ENCODE results near the gene MACF1.

MACF1 gene

DNA sequence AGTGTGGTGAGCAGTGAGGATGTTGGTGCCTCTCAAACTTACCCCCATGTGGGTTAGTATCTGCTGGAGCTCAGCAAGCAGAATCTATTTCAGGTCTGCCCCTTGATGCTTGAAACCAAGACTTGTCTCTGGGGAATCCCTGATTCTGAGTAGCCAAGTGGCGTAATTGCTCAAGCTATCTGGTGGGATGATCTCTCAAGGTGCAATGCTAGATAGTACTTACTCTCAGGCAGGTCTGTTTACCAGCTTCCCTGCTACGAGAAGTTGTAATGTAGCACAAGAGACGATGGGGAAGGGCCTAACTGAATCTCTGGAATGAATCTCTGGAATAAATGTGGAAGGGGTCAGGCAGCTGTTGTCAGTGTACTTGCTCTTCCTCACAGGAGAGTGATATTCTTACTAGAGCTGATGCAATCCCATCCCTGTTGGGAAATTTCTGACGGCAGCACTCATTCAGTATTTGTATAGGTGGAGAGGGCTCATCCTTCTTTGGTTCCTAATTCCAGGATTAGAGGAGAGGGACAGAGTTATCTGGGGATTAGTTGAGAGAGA, 65.4 kb downstream of the MACF1 start:
- peak overlapping the region; percentile 30 for H3K4me3 ChIP-seq (ENCODE audit: low read length)
- peak; percentile 86 for DNase-seq (ENCODE audit: low read depth)

DNA sequence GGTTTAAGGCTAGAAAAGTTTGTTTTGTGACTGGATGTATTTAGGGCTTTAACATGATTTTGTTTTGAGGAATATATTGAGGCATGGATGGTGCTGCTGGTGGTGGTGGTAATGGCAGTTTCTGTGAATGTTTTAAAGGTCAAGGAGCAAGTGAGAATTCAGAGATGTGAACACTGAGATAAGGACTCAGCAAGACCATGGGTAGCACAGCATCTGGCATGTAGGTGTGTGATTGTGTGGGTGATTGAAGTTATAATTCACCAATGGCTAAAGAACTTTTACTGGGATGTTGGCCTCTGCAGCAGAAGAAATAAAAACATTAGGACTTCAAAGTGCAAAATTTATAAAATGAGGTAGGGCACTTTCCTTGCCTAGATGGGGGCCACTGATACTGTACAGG, 65.9 kb downstream of the MACF1 start:
- H3K9me3 ChIP-seq (ENCODE audit: control insufficient read depth, low read length): no peaks in the 10 kb centered on the region
- peak overlapping the region; percentile 30 for H3K4me3 ChIP-seq (ENCODE audit: low read length)
- H3K36me3 ChIP-seq (ENCODE audit: control insufficient read depth, insufficient read depth, low read length, severe bottlenecking): no peaks in the 10 kb centered on the region
- peaks cover 37% of the 10 kb centered on the region for H3K4me1 ChIP-seq (ENCODE audit: control insufficient read depth, insufficient read depth, low read length)
- no peak overlapping the region for H3K9ac ChIP-seq (ENCODE audit: low read length)
- no peak for DNase-seq (ENCODE audit: low read depth)
- no peaks in the 10 kb centered on the region for H3K27me3 ChIP-seq (replicated peaks; ENCODE audit: control insufficient read depth, insufficient read depth, low read length)

More for the DNA sequence above, 65.4 kb downstream of the MACF1 start:
- Histone ChIP-seq H3K4me1 (ENCODE audit: control insufficient read depth, insufficient read depth, low read length) (peaks cover 37% of the 10 kb centered on the region), H3K36me3 (ENCODE audit: control insufficient read depth, insufficient read depth, low read length, severe bottlenecking) (no peaks in the 10 kb centered on the region), H3K9ac (ENCODE audit: low read length) (no peak overlapping the region), H3K27me3 (replicated peaks; ENCODE audit: control insufficient read depth, insufficient read depth, low read length) (no peaks in the 10 kb centered on the region), H3K9me3 (ENCODE audit: control insufficient read depth, low read length) (no peaks in the 10 kb centered on the region)

- peaks cover 6% of the 10 kb centered on the region for H3K36me3 ChIP-seq (ENCODE audit: control insufficient read depth, insufficient read depth, low read length, severe bottlenecking)
Measured at GRCh38 chr1:39272027-39272797, 67.7 kb downstream of the MACF1 start.

DNA sequence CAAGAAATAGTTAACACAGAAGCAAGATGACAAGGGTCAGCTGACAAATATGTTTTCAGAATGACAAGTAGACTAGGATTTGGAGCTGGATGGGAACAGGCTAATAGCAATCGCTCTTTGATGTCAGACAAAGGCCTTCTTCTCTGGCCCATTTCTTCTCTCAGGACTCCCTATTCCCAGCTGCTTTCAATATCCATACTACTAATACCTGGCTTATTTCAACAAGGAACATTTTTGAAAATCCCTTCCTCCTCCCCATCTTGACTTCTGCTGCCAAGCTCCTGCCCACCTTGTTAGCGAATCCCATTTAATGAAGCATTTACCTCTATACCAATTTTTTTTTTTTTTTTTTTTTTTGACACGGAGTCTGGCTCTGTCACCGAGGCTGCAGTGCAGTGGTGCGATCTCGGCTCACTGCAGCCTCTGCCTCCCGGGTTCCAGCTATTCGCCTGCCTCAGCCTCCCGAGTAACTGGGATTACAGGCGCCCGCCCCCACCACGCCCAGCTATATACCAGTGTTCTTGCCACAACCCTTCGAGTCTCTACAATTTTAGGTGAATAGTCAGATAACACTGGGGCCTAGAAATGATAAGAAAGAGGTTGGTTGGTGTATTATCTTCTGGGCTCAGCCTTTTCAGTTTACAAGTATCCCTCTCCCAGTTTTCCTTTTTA, 68.4 kb downstream of the MACF1 start:
- Histone ChIP-seq H3K4me3 (ENCODE audit: low read length) (no peak overlapping the region), H3K9me3 (ENCODE audit: control insufficient read depth, low read length) (no peaks in the 10 kb centered on the region), H3K9ac (ENCODE audit: low read length) (no peak overlapping the region), H3K36me3 (ENCODE audit: control insufficient read depth, insufficient read depth, low read length, severe bottlenecking) (peaks cover 6% of the 10 kb centered on the region), H3K27me3 (replicated peaks; ENCODE audit: control insufficient read depth, insufficient read depth, low read length) (no peaks in the 10 kb centered on the region), H3K4me1 (ENCODE audit: control insufficient read depth, insufficient read depth, low read length) (peaks cover 30% of the 10 kb centered on the region)
- no peak for DNase-seq (ENCODE audit: low read depth)

More at GRCh38 chr1:39272027-39272797, 67.7 kb downstream of the MACF1 start:
- H3K4me1 ChIP-seq (ENCODE audit: control insufficient read depth, insufficient read depth, low read length): peaks cover 37% of the 10 kb centered on the region
- no peak overlapping the region for H3K4me3 ChIP-seq (ENCODE audit: low read length)
- H3K9ac ChIP-seq (ENCODE audit: low read length): no peak overlapping the region
- DNase-seq (ENCODE audit: low read depth): peak; percentile 24
- H3K9me3 ChIP-seq (ENCODE audit: control insufficient read depth, low read length): no peaks in the 10 kb centered on the region
- H3K27me3 ChIP-seq (replicated peaks; ENCODE audit: control insufficient read depth, insufficient read depth, low read length): no peaks in the 10 kb centered on the region

DNA sequence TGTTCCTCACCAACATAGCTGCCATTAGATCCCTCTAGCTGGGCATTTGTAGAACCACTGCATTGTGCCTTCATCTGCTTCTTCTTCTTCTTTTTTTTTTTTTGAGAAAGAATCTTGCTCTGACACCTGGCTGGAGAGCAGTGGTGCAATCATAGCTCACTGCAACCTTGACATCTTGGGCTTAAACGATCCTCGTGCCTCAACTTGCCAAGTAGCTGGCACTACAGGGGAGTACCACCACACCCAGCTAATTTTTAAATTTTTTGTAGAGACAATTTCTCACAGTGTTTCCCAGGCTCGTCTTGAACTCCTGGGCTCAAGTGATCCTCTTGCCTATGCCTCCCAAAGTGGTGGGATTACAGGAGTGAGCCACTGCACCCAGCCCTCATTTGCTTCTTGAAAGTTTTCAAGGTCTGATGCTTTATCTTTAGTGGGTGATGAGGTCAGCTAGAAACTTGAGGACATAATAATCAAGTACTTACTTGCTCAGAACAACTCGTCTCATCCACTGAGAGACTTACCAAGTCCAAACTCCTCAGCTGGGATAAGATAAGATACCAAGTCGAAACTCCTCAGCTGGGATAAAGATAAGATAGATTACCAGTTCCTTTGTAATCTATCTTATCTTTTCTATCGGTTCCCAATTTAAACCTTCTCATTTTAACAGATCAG, 71.5 kb downstream of the MACF1 start:
- Histone ChIP-seq H3K9me3 (ENCODE audit: control insufficient read depth, low read length) (no peaks in the 10 kb centered on the region), H3K36me3 (ENCODE audit: control insufficient read depth, insufficient read depth, low read length, severe bottlenecking) (peaks cover 6% of the 10 kb centered on the region), H3K4me1 (ENCODE audit: control insufficient read depth, insufficient read depth, low read length) (peaks cover 4% of the 10 kb centered on the region), H3K4me3 (ENCODE audit: low read length) (no peak overlapping the region), H3K27me3 (replicated peaks; ENCODE audit: control insufficient read depth, insufficient read depth, low read length) (no peaks in the 10 kb centered on the region), H3K9ac (ENCODE audit: low read length) (no peak overlapping the region)
- no peak for DNase-seq (ENCODE audit: low read depth)

GRCh38 chr1:39277879-39278278, 73.4 kb downstream of the MACF1 start:
- H3K4me3 ChIP-seq (ENCODE audit: low read length): no peak overlapping the region
- H3K4me1 ChIP-seq (ENCODE audit: control insufficient read depth, insufficient read depth, low read length): peaks cover 3% of the 10 kb centered on the region
- no peaks in the 10 kb centered on the region for H3K27me3 ChIP-seq (replicated peaks; ENCODE audit: control insufficient read depth, insufficient read depth, low read length)
- H3K9ac ChIP-seq (ENCODE audit: low read length): no peak overlapping the region
- DNase-seq (ENCODE audit: low read depth): no peak
- no peaks in the 10 kb centered on the region for H3K9me3 ChIP-seq (ENCODE audit: control insufficient read depth, low read length)
- peaks cover 15% of the 10 kb centered on the region for H3K36me3 ChIP-seq (ENCODE audit: control insufficient read depth, insufficient read depth, low read length, severe bottlenecking)

- no peaks in the 10 kb centered on the region for H3K27me3 ChIP-seq (replicated peaks; ENCODE audit: control insufficient read depth, insufficient read depth, low read length)
- H3K4me3 ChIP-seq (ENCODE audit: low read length): no peak overlapping the region
- no peak overlapping the region for H3K9ac ChIP-seq (ENCODE audit: low read length)
- no peaks in the 10 kb centered on the region for H3K9me3 ChIP-seq (ENCODE audit: control insufficient read depth, low read length)
- no peak for DNase-seq (ENCODE audit: low read depth)
- H3K4me1 ChIP-seq (ENCODE audit: control insufficient read depth, insufficient read depth, low read length): peaks cover 7% of the 10 kb centered on the region
- H3K36me3 ChIP-seq (ENCODE audit: control insufficient read depth, insufficient read depth, low read length, severe bottlenecking): peaks cover 56% of the 10 kb centered on the region
Measured at GRCh38 chr1:39282537-39283216, 78.2 kb downstream of the MACF1 start.

DNA sequence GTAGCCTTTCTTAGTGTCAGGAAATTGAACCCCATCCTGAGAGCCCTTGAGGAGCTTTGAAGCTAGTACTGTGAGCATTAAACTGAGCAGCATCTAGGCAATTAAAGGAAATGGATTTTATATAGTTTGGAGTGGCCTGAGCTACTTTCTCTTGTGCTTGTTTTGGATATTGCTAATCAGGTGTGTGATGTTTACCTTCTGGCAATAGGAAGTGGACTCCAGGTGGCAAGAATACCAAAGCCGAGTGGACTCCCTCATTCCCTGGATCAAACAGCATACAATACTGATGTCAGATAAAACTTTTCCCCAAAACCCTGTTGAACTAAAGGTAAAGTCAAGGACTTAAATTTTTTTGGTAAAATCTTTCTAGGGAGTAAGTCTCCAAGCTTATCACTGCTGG, 79.4 kb downstream of the MACF1 start:
- no peak overlapping the region for H3K4me3 ChIP-seq (ENCODE audit: low read length)
- H3K9ac ChIP-seq (ENCODE audit: low read length): no peak overlapping the region
- H3K9me3 ChIP-seq (ENCODE audit: control insufficient read depth, low read length): no peaks in the 10 kb centered on the region
- no peak for DNase-seq (ENCODE audit: low read depth)
- no peaks in the 10 kb centered on the region for H3K27me3 ChIP-seq (replicated peaks; ENCODE audit: control insufficient read depth, insufficient read depth, low read length)
- peaks cover 65% of the 10 kb centered on the region for H3K36me3 ChIP-seq (ENCODE audit: control insufficient read depth, insufficient read depth, low read length, severe bottlenecking)
- peaks cover 7% of the 10 kb centered on the region for H3K4me1 ChIP-seq (ENCODE audit: control insufficient read depth, insufficient read depth, low read length)

DNA sequence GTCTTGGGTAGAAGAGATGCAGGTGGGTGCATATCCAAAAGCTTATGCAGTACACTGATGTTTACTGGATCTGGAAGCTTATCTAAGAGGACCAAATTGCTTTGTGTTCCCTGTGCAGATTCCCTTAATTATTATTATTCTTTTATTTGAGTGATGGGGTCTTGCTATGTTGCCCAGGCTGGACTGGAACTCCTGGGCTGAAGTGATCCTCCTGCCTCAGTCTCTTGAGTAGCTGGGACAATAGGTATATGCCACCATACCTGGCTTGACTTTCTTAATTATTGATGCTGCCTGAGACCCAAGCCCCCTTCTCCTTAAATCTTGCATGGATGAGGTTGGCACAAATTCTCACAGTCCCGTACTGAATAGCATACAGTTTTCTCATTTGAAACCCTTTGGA, 83.0 kb downstream of the MACF1 start:
- Histone ChIP-seq H3K36me3 (ENCODE audit: control insufficient read depth, insufficient read depth, low read length, severe bottlenecking) (peaks cover 75% of the 10 kb centered on the region), H3K4me1 (ENCODE audit: control insufficient read depth, insufficient read depth, low read length) (peaks cover 4% of the 10 kb centered on the region), H3K4me3 (ENCODE audit: low read length) (no peak overlapping the region), H3K9me3 (ENCODE audit: control insufficient read depth, low read length) (no peaks in the 10 kb centered on the region), H3K9ac (ENCODE audit: low read length) (no peak overlapping the region), H3K27me3 (replicated peaks; ENCODE audit: control insufficient read depth, insufficient read depth, low read length) (no peaks in the 10 kb centered on the region)
- no peak for DNase-seq (ENCODE audit: low read depth)

DNA sequence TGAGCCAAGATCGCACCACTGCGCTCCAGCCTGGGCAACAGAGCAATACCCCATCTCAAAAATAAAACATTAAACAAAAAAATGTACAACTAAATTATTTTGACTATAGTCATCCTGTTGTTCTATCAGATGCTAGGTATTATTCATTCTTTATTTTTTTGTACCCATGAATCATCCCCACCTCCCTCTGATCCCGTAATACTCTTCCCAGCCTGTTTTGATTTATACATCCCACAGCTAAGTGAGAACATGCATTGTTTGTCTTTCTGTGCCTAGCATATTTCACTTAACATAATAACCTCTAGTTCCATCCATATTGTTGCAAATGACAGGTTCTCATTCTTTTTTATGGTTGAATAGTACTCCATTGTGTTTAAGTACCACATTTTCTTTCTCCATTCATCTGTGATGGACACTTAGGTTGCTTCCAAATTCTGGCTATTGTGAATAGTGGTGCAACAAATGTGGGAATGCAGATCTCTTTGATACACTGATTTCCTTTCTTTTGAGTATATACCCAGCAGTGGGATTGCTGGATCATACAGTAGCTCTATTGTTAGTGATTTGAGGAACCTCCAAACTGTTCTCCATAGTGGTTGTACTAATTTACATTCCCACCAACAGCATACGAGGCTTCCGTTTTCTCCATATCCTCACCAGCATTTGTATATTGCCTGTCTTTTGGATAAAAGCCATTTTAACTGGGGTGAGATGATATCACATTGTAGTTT, 84.4 kb downstream of the MACF1 start:
- no peak overlapping the region for H3K4me3 ChIP-seq (ENCODE audit: low read length)
- peaks cover 12% of the 10 kb centered on the region for H3K4me1 ChIP-seq (ENCODE audit: control insufficient read depth, insufficient read depth, low read length)
- no peaks in the 10 kb centered on the region for H3K9me3 ChIP-seq (ENCODE audit: control insufficient read depth, low read length)
- DNase-seq (ENCODE audit: low read depth): peak; percentile 35
- H3K27me3 ChIP-seq (replicated peaks; ENCODE audit: control insufficient read depth, insufficient read depth, low read length): no peaks in the 10 kb centered on the region
- H3K36me3 ChIP-seq (ENCODE audit: control insufficient read depth, insufficient read depth, low read length, severe bottlenecking): peaks cover 75% of the 10 kb centered on the region
- no peak overlapping the region for H3K9ac ChIP-seq (ENCODE audit: low read length)
